HUES64 (cell line): ENCODE measurements around the gene PBOV1. TPM values are rescaled to one million over a fixed set of nuclear protein-coding genes. Genes with fewer than 3 reads are reported as not detected.

Experiments used
- H3K27ac ChIP-seq: 2 replicates; pipeline ENCODE4 v1.7.0; 2013; ENCODE audit warnings: low read depth, low read length, inconsistent platforms
- H3K27me3 ChIP-seq: 2 replicates; pipeline ENCODE4 v1.6.1; 2013; ENCODE audit warnings: mild to moderate bottlenecking, low read length; ENCODE audit not compliant: insufficient read depth
- H3K36me3 ChIP-seq: 2 replicates; pipeline ENCODE4 v1.6.1; 2013; ENCODE audit warnings: mild to moderate bottlenecking, low read length; ENCODE audit not compliant: insufficient read depth
- H3K4me1 ChIP-seq: 2 replicates; pipeline ENCODE4 v1.6.1; 2013; ENCODE audit warnings: mild to moderate bottlenecking, low read length, moderate library complexity; ENCODE audit not compliant: insufficient read depth
- H3K4me3 ChIP-seq: 2 replicates; pipeline ENCODE4 v1.5.1; 2013; ENCODE audit warnings: mild to moderate bottlenecking, low read length, moderate library complexity
- H3K9ac ChIP-seq: 2 replicates; pipeline ENCODE4 v1.6.1; 2013; ENCODE audit warnings: mild to moderate bottlenecking, low read depth, low read length
- H3K9me3 ChIP-seq: 2 replicates; pipeline ENCODE4 v1.6.1; 2013; ENCODE audit warnings: low read depth, low read length; ENCODE audit not compliant: insufficient read depth
- WGBS: fragments of 150-250, 120-280 bp; methylation state at CpG from one replicate; pipeline ENCODE4 v1.1.7; 2013; ENCODE audit warnings: missing lambda C conversion rate; 5-methylcytosine and 5-hydroxymethylcytosine counted together
- polyA plus RNA-seq, 2 experiments: library from polyadenylated mRNA; stranded (reverse); fragments of 50-300 nt; gene quantifications; one replicate each; pipeline ENCODE4 v1.2.3, GENCODE V29; 2013

Gene PBOV1
- not detected for polyA plus RNA-seq (2013, experiment 1 of 2)
- not detected for polyA plus RNA-seq (2013, experiment 2 of 2)

DNA sequence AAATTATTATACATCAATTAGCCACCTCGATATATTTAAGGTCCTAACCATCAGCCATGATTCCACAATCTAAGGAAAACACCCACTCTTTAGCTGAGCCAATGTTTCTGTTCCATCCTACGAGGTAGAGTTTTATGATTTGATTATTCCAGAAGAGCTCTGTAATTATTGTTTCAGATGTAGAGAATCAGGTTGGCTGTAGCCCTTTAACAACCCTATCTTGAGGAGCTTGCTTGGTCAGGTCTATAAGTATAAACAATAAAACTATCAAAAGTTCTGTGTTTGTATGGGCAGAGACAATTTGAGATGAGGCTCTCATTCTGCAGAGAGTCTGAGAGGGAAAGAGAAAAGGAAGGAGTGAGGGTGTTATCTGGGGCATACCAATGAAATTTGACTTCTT, at the start of gene PBOV1:
Gene PBOV1 (minus strand): TSS at position 43 of the 400 bp plus-strand sequence. CDS start 96 bp downstream, outside the sequence.
- Histone ChIP-seq H3K9ac (no peak within 1 kb of the TSS), H3K27me3 (no peaks in the 10 kb centered on the region), H3K4me1 (no peaks in the 10 kb centered on the region), H3K36me3 (no peaks in the 10 kb centered on the region), H3K9me3 (no peaks in the 10 kb centered on the region), H3K27ac (no peak within 1 kb of the TSS), H3K4me3 (no peak within 1 kb of the TSS)
- WGBS = 100% methylated on average over 2 of the region's 2 CpGs

DNA sequence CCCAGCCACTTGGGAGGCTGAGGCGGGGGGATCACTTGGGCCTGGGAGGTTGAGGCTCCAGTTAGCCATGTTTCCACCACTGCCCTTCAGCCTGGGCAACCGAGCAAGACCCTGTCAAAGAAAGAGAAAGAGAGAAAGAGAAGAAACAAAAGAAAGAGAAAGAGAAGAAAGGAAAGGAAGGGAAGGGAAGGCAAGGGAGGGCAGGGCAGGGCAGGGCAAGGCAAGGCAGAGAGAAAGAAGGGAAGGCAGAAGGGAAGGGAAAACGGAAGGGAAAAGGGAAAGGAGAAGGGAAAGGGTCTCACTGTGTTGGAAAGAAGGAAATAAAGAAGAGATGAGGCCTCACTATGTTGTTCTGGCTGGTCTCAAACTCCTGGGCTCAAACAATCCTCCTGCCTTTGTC, 47.8 kb upstream of the PBOV1 start:
- Histone ChIP-seq H3K9me3 (no peaks in the 10 kb centered on the region), H3K4me1 (no peaks in the 10 kb centered on the region), H3K4me3 (no peak overlapping the region), H3K27me3 (no peaks in the 10 kb centered on the region), H3K27ac (no peak overlapping the region), H3K9ac (no peak overlapping the region), H3K36me3 (peaks cover 16% of the 10 kb centered on the region)
- 96% methylated on average over 3 of the region's 3 CpGs for WGBS

DNA sequence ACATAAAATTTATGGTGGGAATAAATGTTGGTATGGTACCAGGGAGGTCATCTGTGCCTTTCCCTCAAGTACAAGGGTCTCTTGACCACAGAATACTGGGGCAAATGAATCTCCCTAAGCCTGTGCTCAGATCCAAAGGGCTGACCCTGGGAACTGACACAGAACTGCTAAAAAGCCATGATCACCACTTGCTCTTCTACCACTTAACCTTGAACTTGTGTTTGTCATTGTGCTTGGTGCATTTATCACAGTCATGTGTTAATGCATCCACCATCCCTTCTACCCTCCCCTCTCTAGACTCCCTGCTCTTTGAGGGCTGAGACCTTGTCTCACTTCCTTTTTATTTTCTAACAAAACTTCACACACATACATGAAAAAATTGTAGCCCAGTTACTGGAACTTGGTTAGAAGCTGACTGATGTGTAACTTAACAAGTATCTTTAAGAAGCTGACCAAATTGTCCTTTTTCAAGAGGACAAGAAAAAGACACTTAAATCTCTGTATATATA, 46.1 kb upstream of the PBOV1 start:
- Histone ChIP-seq H3K27me3 (no peaks in the 10 kb centered on the region), H3K36me3 (peaks cover 16% of the 10 kb centered on the region), H3K9me3 (no peaks in the 10 kb centered on the region), H3K4me3 (no peak overlapping the region), H3K27ac (no peak overlapping the region), H3K4me1 (no peaks in the 10 kb centered on the region), H3K9ac (no peak overlapping the region)

DNA sequence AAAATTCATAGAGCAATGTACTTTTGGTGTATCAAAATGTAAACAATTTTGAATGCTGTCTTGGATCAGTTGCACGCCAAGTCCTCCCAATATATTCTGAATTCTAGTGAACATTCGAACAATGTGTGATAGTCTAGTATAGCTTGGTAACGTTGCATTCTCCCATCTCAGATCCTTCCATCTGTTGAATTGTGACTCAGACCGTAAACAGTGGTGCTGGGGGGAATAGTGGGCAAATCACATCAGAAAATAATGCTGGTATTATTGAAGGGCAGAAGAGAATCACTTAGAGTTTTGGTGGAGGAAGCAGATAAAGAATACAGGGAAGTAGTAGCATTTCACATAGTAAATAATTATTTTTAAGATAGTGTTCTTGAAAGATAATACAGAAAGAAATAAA, 45.7 kb upstream of the PBOV1 start:
- Histone ChIP-seq H3K36me3 (peaks cover 16% of the 10 kb centered on the region), H3K4me1 (no peaks in the 10 kb centered on the region), H3K27me3 (no peaks in the 10 kb centered on the region), H3K9ac (no peak overlapping the region), H3K9me3 (no peaks in the 10 kb centered on the region), H3K27ac (no peak overlapping the region), H3K4me3 (no peak overlapping the region)
- WGBS = 88% methylated on average over 4 of the region's 4 CpGs

DNA sequence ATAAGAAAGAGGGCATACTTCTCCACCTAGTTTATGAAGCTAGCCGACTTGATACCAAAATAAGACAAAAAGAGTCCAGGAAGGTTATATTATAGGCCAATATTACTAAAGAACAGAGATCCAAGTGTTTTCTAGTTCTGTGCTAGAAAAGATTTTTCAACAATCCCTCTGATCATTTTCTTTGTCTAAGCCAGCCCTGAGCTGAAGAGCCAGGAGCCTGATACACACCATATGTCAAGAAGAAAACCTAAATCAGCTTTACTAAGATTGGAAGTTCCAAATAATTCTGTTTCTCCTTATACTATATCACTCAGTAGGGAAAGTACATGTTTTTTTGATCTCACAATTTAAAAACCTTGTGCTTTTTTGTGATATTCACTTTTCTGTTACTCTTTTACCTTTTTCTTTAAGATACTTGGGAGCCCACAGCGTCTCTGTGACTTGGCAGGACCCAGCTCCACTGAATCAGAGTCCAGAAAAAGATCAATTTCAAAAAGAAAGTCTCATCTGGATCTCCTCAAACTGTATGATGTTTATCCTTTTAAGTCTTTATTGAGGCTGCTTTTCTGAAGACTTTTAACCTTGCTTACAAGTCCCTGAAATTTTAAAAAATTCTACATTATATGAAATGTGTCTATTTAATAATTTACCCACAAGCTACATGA, 43.0 kb upstream of the PBOV1 start:
- H3K27ac ChIP-seq = no peak overlapping the region
- H3K4me1 ChIP-seq = no peaks in the 10 kb centered on the region
- H3K9me3 ChIP-seq = no peaks in the 10 kb centered on the region
- H3K9ac ChIP-seq = no peak overlapping the region
- H3K27me3 ChIP-seq = no peaks in the 10 kb centered on the region
- 96% methylated on average over 1 of the region's 2 CpGs for WGBS
- peaks cover 20% of the 10 kb centered on the region for H3K36me3 ChIP-seq
- H3K4me3 ChIP-seq = no peak overlapping the region

DNA sequence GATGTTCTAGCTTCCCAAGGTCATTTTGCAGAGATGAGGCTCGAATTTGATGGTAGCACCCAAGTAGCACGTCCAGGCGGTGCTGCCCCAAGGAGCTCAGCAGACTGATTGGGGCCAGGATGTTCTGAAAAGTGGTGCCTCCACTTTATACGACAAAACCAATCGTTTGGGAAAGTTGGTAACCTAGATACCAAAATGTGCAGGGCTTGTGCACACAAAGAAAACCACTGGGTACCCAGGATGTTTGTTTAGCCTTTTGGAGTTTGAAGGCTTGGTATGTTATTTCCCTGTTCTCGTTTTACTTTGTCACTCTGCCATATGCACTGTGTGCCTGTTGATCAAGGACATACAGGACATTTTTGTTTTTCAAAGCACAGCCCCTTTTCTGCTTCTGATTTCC, 40.7 kb upstream of the PBOV1 start:
- no peak overlapping the region for H3K9ac ChIP-seq
- H3K27me3 ChIP-seq = no peaks in the 10 kb centered on the region
- H3K4me1 ChIP-seq = no peaks in the 10 kb centered on the region
- no peak overlapping the region for H3K4me3 ChIP-seq
- H3K9me3 ChIP-seq = no peaks in the 10 kb centered on the region
- WGBS = 95% methylated on average over 6 of the region's 6 CpGs
- no peak overlapping the region for H3K27ac ChIP-seq
- peaks cover 27% of the 10 kb centered on the region for H3K36me3 ChIP-seq

DNA sequence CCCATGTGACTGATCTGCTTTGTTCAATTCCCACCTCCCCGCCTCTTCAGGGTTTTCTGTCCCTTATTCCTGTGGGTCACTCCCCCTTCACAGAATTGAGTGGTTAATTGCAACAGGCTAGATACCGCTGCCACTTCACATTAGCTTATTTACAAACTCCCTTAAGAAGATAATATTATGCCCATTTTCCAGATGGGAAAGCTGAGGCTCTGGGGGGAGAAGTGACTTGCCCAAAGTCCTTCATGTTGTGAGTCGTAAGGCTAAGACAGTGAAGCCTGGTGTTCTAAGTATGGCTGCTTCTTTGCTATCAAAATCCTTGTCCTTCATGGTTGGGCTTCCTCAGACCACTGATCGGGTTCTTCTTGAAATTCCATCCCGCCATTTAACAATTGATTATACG, 39.9 kb upstream of the PBOV1 start:
- Histone ChIP-seq H3K4me3 (no peak overlapping the region), H3K9me3 (no peaks in the 10 kb centered on the region), H3K36me3 (peaks cover 19% of the 10 kb centered on the region), H3K4me1 (no peaks in the 10 kb centered on the region), H3K27me3 (no peaks in the 10 kb centered on the region), H3K9ac (no peak overlapping the region), H3K27ac (no peak overlapping the region)
- WGBS = 96% methylated on average over 6 of the region's 6 CpGs

DNA sequence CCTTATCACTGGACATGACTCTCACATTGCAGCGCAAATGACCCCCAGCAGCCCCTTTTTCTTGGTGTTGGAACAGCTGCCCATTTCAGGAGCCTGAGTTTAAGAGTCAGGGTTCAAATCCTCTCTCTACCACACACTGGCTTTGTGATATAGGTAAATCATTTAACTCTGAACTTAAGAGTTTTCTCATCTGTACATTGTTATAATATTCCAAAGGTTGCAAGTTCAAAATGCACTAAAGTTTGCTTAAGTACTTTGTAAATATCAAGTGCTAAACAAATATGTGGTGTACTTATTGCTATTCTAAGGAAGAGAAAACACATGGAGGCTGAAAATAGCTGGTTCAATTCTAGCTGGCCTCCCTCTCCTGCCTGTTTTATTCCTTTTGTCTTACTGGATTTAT, 39.3 kb upstream of the PBOV1 start:
- H3K36me3 ChIP-seq = peaks cover 13% of the 10 kb centered on the region
- H3K4me1 ChIP-seq = no peaks in the 10 kb centered on the region
- H3K27ac ChIP-seq = no peak overlapping the region
- no peak overlapping the region for H3K9ac ChIP-seq
- no peak overlapping the region for H3K4me3 ChIP-seq
- no peaks in the 10 kb centered on the region for H3K27me3 ChIP-seq
- no peaks in the 10 kb centered on the region for H3K9me3 ChIP-seq
- WGBS = 91% methylated on average over 1 of the region's 1 CpG

DNA sequence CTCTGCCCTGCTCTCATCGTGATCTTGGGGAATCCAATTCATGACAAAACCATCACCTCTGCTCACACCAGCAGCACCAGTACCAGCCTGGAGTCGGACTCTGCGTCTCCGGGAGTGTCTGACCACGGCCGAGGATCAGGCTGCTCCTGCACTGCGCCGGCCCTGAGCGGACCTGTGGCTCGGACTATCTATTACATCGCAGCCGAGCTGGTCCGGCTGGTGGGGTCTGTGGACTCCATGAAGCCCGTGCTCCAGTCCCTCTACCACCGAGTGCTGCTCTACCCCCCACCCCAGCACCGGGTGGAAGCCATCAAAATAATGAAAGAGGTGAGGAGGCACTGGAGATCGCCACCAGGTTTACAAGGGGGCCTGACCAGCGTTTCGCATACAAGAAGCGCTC, 37.2 kb upstream of the PBOV1 start:
- 95% methylated on average over 20 of the region's 20 CpGs for WGBS
- no peak overlapping the region for H3K27ac ChIP-seq
- no peaks in the 10 kb centered on the region for H3K27me3 ChIP-seq
- H3K9ac ChIP-seq = no peak overlapping the region
- no peak overlapping the region for H3K4me3 ChIP-seq
- no peaks in the 10 kb centered on the region for H3K4me1 ChIP-seq
- no peaks in the 10 kb centered on the region for H3K9me3 ChIP-seq
- H3K36me3 ChIP-seq = peaks cover 11% of the 10 kb centered on the region

DNA sequence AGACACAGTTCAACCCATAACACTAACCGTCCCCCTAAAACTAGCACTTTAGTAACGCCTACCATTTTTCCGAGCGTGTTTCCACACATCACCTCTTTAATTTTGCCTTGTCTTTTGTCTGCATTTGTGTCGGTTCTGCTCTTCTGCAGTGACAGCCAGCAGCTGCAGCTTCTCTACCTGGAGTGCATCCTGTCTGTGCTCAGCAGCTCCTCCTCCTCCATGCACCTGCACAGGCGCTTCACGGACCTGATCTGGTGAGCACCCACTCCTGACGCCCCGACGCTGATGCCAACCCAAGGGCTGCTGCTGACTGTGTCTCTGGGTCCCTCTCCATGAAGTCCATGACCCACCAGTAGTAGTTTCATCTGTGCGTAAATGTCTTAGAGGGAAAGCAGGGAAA, 35.4 kb upstream of the PBOV1 start:
- H3K4me1 ChIP-seq = no peaks in the 10 kb centered on the region
- no peaks in the 10 kb centered on the region for H3K27me3 ChIP-seq
- H3K4me3 ChIP-seq = no peak overlapping the region
- no peak overlapping the region for H3K27ac ChIP-seq
- H3K9me3 ChIP-seq = no peaks in the 10 kb centered on the region
- WGBS = 95% methylated on average over 11 of the region's 11 CpGs
- H3K9ac ChIP-seq = no peak overlapping the region
- H3K36me3 ChIP-seq = peaks cover 11% of the 10 kb centered on the region

DNA sequence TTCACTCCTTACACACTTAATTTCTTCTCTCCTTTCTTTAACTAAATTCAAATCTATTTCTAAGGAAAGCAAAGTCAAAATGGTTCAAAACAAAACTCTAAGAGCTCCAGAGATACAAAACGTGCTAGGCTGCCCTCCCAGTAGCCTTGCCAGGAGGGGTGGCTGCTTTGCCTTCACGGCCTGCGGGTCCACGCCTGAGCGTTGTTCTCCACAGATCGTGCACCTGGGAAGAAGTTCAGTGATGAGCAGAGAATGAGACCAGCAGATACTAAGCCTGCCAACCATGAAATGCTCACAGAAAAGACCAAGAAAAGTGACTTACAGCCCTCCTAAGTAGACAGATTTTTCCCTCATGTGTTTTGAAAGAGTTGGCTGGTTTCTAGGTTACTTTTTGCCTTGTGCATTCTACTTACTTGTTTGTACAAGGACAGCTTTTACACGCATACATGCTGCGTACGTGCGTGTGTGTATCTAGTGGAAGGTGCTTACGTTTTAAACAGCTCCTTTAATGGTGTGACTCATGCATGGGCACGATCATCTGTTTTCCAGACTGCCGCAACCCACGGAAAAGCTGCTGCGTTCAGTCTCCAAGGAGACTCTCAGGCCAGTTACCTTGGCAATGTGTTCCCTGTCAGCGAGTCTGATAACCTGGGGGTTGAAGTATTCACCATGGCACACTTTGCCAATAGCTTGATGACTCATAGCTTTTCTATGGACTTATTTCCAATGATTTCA, 32.4 kb upstream of the PBOV1 start:
- Histone ChIP-seq H3K4me1 (no peaks in the 10 kb centered on the region), H3K27ac (no peak overlapping the region), H3K36me3 (peaks cover 2% of the 10 kb centered on the region; the same call in 1 of the 2 replicates), H3K9ac (no peak overlapping the region), H3K9me3 (no peaks in the 10 kb centered on the region), H3K27me3 (no peaks in the 10 kb centered on the region), H3K4me3 (no peak overlapping the region)
- WGBS = 95% methylated on average over 16 of the region's 16 CpGs
